SK-N-SH (cell line): ENCODE results near the gene DYNLT2B. TPM values are rescaled to one million over a fixed set of nuclear protein-coding genes. Genes with fewer than 3 reads are reported as not detected.

ENCODE experiments used
- CTCF ChIA-PET: fragments of 300-600, 350-600 bp; formaldehyde crosslinking; extraction: SDS; loops from one replicate; lab custom pipeline; 2021; lab: Yijun Ruan, JAX
- POLR2A ChIA-PET: fragments of 350-600 bp; sonication (Branson Sonifier 250); formaldehyde crosslinking; extraction: SDS; loops from one replicate; lab custom pipeline; 2020; ENCODE audit warnings: antibody characterized with exemption, inconsistent platforms; lab: Yijun Ruan, JAX
- DNase-seq: peaks from one replicate; pipeline ENCODE4 v3.0.0; 2012
- H2AFZ ChIP-seq: fragments of 200-600 bp; sonication (generic); 2 replicates; pipeline ENCODE4 v1.8.1; 2016; ENCODE audit warnings: antibody characterized with exemption, mild to moderate bottlenecking, low read depth
- H3F3A ChIP-seq: fragments of 200-600 bp; sonication (generic); replicated peaks from 2 replicates; pipeline ENCODE3; 2016; ENCODE audit warnings: antibody characterized with exemption, mild to moderate bottlenecking; ENCODE audit not compliant: insufficient read depth
- H3K27ac ChIP-seq, 2 experiments: fragments of 200-500 bp in 1 of 2; fragments of 200-600 bp in 1 of 2; sonication (Bioruptor generic) in 1 of 2; sonication (generic), shearing (Covaris generic) in 1 of 2; 2 replicates each; pipeline versions ENCODE4 v1.5.1 to v1.6.1; 2014 to 2016; ENCODE audit warnings: low read depth in 2 of 2, inconsistent platforms in 1 of 2, low read length in 1 of 2, mild to moderate bottlenecking in 1 of 2, mixed read lengths in 1 of 2
- H3K27me3 ChIP-seq: fragments of 200-600 bp; sonication (generic), shearing (Covaris generic); 2 replicates; pipeline ENCODE4 v1.6.1; 2016; ENCODE audit warnings: mixed run types; ENCODE audit not compliant: insufficient read depth
- H3K36me3 ChIP-seq, 2 experiments: fragments of 200-500 bp in 1 of 2; fragments of 200-600 bp in 1 of 2; sonication (Bioruptor generic) in 1 of 2; sonication (generic) in 1 of 2; replicated peaks in 1 of 2; 2 replicates each; pipeline versions ENCODE3 to v1.5.1; 2014 to 2016; ENCODE audit warnings: low read length in 1 of 2, mild to moderate bottlenecking in 1 of 2; ENCODE audit not compliant: insufficient read depth in 2 of 2, control insufficient read depth in 1 of 2
- H3K4me1 ChIP-seq, 2 experiments: fragments of 200-500 bp in 1 of 2; fragments of 200-600 bp in 1 of 2; sonication (Bioruptor generic) in 1 of 2; sonication (generic), shearing (Covaris generic) in 1 of 2; 2 replicates each; pipeline versions ENCODE4 v1.5.1 to v1.6.1; 2014 to 2016; ENCODE audit warnings: low read depth in 1 of 2, low read length in 1 of 2, mixed run types in 1 of 2; ENCODE audit not compliant: insufficient read depth in 2 of 2, control insufficient read depth in 1 of 2
- H3K4me2 ChIP-seq: fragments of 200-600 bp; sonication (generic), shearing (Covaris generic); 2 replicates; pipeline ENCODE4 v1.6.1; 2017; ENCODE audit warnings: mixed run types
- H3K4me3 ChIP-seq, 2 experiments: fragments of 200-500 bp in 1 of 2; fragments of 200-600 bp in 1 of 2; sonication (Bioruptor generic) in 1 of 2; sonication (generic), shearing (Covaris generic) in 1 of 2; 2 replicates each; pipeline versions ENCODE4 v1.5.1 to v1.8.1; 2014 to 2016; ENCODE audit warnings: low read depth in 2 of 2, inconsistent platforms in 1 of 2, low read length in 1 of 2, mild to moderate bottlenecking in 1 of 2, mixed read lengths in 1 of 2, moderate library complexity in 1 of 2
- H3K79me2 ChIP-seq: fragments of 200-600 bp; sonication (generic); 2 replicates; pipeline ENCODE4 v1.8.1; 2017; ENCODE audit warnings: mild to moderate bottlenecking; ENCODE audit not compliant: insufficient read depth
- H3K9ac ChIP-seq: fragments of 200-600 bp; sonication (generic); 2 replicates; pipeline ENCODE4 v1.6.1; 2017; ENCODE audit warnings: mixed run types
- H3K9me2 ChIP-seq: fragments of 200-600 bp; sonication (generic); 2 replicates; pipeline ENCODE4 v1.6.1; 2017; ENCODE audit warnings: mixed run types
- H3K9me3 ChIP-seq: fragments of 200-600 bp; sonication (generic); 2 replicates; pipeline ENCODE4 v1.6.1; 2017; ENCODE audit warnings: mixed run types, mild to moderate bottlenecking, moderate library complexity
- H4K20me1 ChIP-seq: fragments of 200-600 bp; sonication (generic); 2 replicates; pipeline ENCODE4 v1.6.1; 2017; ENCODE audit warnings: mild to moderate bottlenecking, mixed run types; ENCODE audit not compliant: insufficient read depth
- FOSL2 ChIP-seq: IDR thresholded peaks from 2 replicates; pipeline ENCODE4 v1.4.0; 2012; ENCODE audit warnings: low read depth, mild to moderate bottlenecking, moderate library complexity, borderline replicate concordance
- FOXJ3 ChIP-seq: sonication (generic); formaldehyde crosslinking; IDR thresholded peaks from 2 replicates; pipeline ENCODE4 v1.5.1; 2020; ENCODE audit warnings: mild to moderate bottlenecking, missing genetic modification reagents
- GABPA ChIP-seq: IDR thresholded peaks from 2 replicates; pipeline ENCODE4 v1.4.0; 2012; ENCODE audit warnings: low read depth, mild to moderate bottlenecking
- JUND ChIP-seq: IDR thresholded peaks from 2 replicates; pipeline ENCODE4 v1.4.0; 2012
- POLR2AphosphoS5 ChIP-seq: IDR thresholded peaks from 2 replicates; pipeline ENCODE4 v1.6.1; 2012; ENCODE audit warnings: low read depth, low read length
- RAD21 ChIP-seq: IDR thresholded peaks from 2 replicates; pipeline ENCODE4 v1.6.1; 2012; ENCODE audit warnings: mild to moderate bottlenecking, low read length
- RCOR1 ChIP-seq: fragments of 150-350 bp; IDR thresholded peaks from 2 replicates; pipeline ENCODE4 v1.6.1; 2017; ENCODE audit warnings: antibody characterized with exemption, low read length
- SIN3A ChIP-seq: IDR thresholded peaks from 2 replicates; pipeline ENCODE4 v1.6.1; 2012; ENCODE audit warnings: low read depth, mild to moderate bottlenecking, low read length, moderate library complexity, borderline replicate concordance
- TCF12 ChIP-seq: IDR thresholded peaks from 2 replicates; pipeline ENCODE4 v1.4.0; 2012
- YY1 ChIP-seq: IDR thresholded peaks from 2 replicates; pipeline ENCODE4 v1.4.0; 2012; ENCODE audit warnings: low read depth, mild to moderate bottlenecking
- WGBS: methylation state at CpG from one replicate; pipeline ENCODE4 v1.1.6; 2017; ENCODE audit warnings: low lambda C conversion rate; 5-methylcytosine and 5-hydroxymethylcytosine counted together
- polyA plus RNA-seq, 3 experiments: library from polyadenylated mRNA; depleted of rRNA; stranded (reverse); fragments of >200 nt; gene quantifications; 2 replicates each; pipeline ENCODE4 v1.2.3, GENCODE V29; 2012
- TF ChIP-seq, protein P1 (sequence below): IDR thresholded peaks from 2 replicates; pipeline ENCODE4 v1.6.1; 2012; ENCODE audit warnings: mild to moderate bottlenecking, low read depth, low read length, moderate library complexity
- TF ChIP-seq, protein P2 (sequence below): fragments of 150-350 bp; IDR thresholded peaks from 2 replicates; pipeline ENCODE4 v1.6.1; 2016; ENCODE audit warnings: mild to moderate bottlenecking, low read depth, low read length
- TF ChIP-seq, protein P3 (sequence below): fragments of 200-600 bp; sonication (generic); IDR thresholded peaks from 2 replicates; pipeline ENCODE4 v1.6.1; 2017; ENCODE audit warnings: antibody characterized with exemption, mild to moderate bottlenecking, moderate library complexity
- TF ChIP-seq, protein P4 (sequence below): IDR thresholded peaks from 2 replicates; pipeline ENCODE4 v1.4.0; 2012; ENCODE audit warnings: low read depth, borderline replicate concordance

Gene DYNLT2B
- polyA plus RNA-seq, 1 of the 3 experiments (the other 2 are of a cell fraction): 31.7 TPM

DNA sequence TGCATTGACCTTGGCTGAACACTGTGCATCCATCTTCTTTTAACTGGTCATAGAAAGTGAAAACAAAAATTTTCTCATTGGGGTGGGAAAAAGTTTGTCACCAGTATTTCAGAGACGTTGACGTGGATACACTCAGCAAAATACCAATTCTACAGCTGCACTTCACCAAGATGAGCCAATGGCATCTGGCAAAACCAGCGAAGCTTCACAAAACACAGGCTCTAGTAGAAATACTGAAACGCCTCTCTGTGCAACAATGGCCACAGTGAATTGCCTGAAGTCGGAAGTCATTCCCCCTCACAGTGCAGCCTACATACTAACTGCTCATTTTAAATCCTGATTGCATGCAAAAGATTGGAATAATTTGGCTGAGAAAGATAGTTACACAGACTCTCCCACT, 47.5 kb downstream of the DYNLT2B start (continued):
- TF ChIP-seq, protein P1, sequence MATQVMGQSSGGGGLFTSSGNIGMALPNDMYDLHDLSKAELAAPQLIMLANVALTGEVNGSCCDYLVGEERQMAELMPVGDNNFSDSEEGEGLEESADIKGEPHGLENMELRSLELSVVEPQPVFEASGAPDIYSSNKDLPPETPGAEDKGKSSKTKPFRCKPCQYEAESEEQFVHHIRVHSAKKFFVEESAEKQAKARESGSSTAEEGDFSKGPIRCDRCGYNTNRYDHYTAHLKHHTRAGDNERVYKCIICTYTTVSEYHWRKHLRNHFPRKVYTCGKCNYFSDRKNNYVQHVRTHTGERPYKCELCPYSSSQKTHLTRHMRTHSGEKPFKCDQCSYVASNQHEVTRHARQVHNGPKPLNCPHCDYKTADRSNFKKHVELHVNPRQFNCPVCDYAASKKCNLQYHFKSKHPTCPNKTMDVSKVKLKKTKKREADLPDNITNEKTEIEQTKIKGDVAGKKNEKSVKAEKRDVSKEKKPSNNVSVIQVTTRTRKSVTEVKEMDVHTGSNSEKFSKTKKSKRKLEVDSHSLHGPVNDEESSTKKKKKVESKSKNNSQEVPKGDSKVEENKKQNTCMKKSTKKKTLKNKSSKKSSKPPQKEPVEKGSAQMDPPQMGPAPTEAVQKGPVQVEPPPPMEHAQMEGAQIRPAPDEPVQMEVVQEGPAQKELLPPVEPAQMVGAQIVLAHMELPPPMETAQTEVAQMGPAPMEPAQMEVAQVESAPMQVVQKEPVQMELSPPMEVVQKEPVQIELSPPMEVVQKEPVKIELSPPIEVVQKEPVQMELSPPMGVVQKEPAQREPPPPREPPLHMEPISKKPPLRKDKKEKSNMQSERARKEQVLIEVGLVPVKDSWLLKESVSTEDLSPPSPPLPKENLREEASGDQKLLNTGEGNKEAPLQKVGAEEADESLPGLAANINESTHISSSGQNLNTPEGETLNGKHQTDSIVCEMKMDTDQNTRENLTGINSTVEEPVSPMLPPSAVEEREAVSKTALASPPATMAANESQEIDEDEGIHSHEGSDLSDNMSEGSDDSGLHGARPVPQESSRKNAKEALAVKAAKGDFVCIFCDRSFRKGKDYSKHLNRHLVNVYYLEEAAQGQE: no peak

DNA sequence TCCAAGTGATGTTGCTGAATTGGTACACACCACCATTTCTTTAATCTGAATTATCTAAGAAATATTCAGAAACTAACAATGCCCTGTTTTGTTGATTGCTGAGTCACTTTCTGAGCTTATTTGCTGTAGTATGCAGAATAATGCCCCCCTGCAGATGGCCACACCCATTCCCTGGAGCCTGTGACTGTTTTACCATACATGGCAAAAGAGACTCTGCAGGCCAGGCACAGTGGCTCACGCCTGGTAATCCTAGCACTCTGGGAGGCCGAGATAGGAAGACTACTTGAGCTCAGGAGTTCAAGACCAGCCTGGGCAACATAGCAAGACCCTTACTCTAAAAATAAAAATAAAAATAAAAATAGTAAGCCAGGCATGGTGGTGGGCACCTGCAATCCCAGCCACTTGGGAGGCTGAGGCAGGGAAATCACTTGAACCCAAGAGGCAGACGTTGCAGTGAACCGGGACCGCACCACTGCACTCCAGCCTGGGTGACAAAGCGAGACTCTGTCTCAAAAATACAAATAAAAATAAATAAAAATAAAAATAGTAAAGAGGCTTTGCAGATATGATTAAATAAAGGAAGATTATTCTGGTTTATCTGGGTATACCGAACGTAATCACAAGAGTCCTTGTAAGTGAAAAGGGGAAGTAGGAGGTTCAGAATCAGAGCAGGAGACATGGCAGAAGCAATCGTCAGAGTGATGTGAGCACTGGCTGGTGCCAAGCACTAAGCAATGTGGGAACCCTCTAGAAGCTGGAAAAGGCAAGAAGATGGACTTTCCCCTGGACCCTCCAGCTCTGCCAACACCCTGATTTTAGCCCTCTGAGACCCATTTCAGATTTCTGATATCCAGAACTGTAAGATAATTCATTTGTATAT, 49.5 kb downstream of the DYNLT2B start:
- H4K20me1 ChIP-seq: peaks cover 7% of the 10 kb centered on the region; the same call in 1 of the 2 replicates
- H3K4me3 ChIP-seq: no peak overlapping the region
- H3K9me3 ChIP-seq: no peaks in the 10 kb centered on the region
- no peaks in the 10 kb centered on the region for H3K9me2 ChIP-seq
- peaks cover 0 to 16% of the 10 kb centered on the region in 2 experiments; a peak in 1 of 4 replicates for H3K4me1 ChIP-seq
- H3K27ac ChIP-seq: peak overlapping the region in 1 of 2 experiments; percentile 14; a peak in 1 of 4 replicates
- ChIA-PET POLR2A (no interaction called here), CTCF (interaction anchor here (0.6 to 1.7 kb wide), 4 partner anchors 13 to 260 kb away, joined by 3 to 6 read pairs (median 4); no protein-coding TSS in a partner anchor)
- no peak overlapping the region for H2AFZ ChIP-seq
- TF ChIP-seq, protein P2, sequence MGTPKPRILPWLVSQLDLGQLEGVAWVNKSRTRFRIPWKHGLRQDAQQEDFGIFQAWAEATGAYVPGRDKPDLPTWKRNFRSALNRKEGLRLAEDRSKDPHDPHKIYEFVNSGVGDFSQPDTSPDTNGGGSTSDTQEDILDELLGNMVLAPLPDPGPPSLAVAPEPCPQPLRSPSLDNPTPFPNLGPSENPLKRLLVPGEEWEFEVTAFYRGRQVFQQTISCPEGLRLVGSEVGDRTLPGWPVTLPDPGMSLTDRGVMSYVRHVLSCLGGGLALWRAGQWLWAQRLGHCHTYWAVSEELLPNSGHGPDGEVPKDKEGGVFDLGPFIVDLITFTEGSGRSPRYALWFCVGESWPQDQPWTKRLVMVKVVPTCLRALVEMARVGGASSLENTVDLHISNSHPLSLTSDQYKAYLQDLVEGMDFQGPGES: no peak
- TF ChIP-seq, protein P3, sequence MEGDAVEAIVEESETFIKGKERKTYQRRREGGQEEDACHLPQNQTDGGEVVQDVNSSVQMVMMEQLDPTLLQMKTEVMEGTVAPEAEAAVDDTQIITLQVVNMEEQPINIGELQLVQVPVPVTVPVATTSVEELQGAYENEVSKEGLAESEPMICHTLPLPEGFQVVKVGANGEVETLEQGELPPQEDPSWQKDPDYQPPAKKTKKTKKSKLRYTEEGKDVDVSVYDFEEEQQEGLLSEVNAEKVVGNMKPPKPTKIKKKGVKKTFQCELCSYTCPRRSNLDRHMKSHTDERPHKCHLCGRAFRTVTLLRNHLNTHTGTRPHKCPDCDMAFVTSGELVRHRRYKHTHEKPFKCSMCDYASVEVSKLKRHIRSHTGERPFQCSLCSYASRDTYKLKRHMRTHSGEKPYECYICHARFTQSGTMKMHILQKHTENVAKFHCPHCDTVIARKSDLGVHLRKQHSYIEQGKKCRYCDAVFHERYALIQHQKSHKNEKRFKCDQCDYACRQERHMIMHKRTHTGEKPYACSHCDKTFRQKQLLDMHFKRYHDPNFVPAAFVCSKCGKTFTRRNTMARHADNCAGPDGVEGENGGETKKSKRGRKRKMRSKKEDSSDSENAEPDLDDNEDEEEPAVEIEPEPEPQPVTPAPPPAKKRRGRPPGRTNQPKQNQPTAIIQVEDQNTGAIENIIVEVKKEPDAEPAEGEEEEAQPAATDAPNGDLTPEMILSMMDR: no peak
- TF ChIP-seq RAD21 (no peak), YY1 (no peak), SIN3A (no peak), FOSL2 (peak; percentile 36; the same call in 1 of the 2 replicates), RCOR1 (no peak), FOXJ3 (no peak), JUND (peak; percentile 24; the same call in 1 of the 2 replicates), POLR2AphosphoS5 (no peak), TCF12 (peak; percentile 23; the same call in 1 of the 2 replicates), GABPA (no peak)
- TF ChIP-seq, protein P1: no peak
- TF ChIP-seq, protein P4, sequence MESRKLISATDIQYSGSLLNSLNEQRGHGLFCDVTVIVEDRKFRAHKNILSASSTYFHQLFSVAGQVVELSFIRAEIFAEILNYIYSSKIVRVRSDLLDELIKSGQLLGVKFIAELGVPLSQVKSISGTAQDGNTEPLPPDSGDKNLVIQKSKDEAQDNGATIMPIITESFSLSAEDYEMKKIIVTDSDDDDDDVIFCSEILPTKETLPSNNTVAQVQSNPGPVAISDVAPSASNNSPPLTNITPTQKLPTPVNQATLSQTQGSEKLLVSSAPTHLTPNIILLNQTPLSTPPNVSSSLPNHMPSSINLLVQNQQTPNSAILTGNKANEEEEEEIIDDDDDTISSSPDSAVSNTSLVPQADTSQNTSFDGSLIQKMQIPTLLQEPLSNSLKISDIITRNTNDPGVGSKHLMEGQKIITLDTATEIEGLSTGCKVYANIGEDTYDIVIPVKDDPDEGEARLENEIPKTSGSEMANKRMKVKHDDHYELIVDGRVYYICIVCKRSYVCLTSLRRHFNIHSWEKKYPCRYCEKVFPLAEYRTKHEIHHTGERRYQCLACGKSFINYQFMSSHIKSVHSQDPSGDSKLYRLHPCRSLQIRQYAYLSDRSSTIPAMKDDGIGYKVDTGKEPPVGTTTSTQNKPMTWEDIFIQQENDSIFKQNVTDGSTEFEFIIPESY: no peak
- H3K27me3 ChIP-seq: no peaks in the 10 kb centered on the region
- no peak for DNase-seq
- peaks cover 25% of the 10 kb centered on the region; the same call in 1 of the 2 replicates for H3K79me2 ChIP-seq
- no peak overlapping the region for H3K4me2 ChIP-seq
- 90% methylated on average over 9 of the region's 9 CpGs for WGBS
- H3K36me3 ChIP-seq: peaks cover 8 to 40% of the 10 kb centered on the region in 2 experiments
- H3F3A ChIP-seq: peaks cover 17% of the 10 kb centered on the region
- H3K9ac ChIP-seq: no peak overlapping the region
